ENCODE data around the gene KRTAP5-10.
"Not testable (repeated sequence)": the region's sequence is repeated elsewhere in the genome, so short reads cannot be mapped to it uniquely, and the experiment has no call there.

GRCh38 chr11:71582969-71583368 lies 17.6 kb downstream of the KRTAP5-10 start:
- not testable (repeated sequence) for TF ChIP-seq CTCF, POLR2A (IDR thresholded peaks at IDR 0.05)

Data from testis (tissue), 2 donors.